GM23338 (cell line): ENCODE results near the gene DDX5. TPM values are rescaled to one million over a fixed set of nuclear protein-coding genes. Genes with fewer than 3 reads are reported as not detected.

Source experiments
- ATAC-seq: fragments of 200-7000 bp; cut with Tn5 transposase; 3 replicates; pipeline ENCODE4 v1.9.1; 2020
- DNase-seq: peaks from one replicate; pipeline ENCODE4 v3.0.0-alpha.2; 2015; ENCODE audit warnings: low spot score
- H2AFZ ChIP-seq: fragments of 200-600 bp; sonication (generic); 2 replicates; pipeline ENCODE4 v1.8.0; 2016; ENCODE audit warnings: antibody characterized with exemption, mild to moderate bottlenecking, moderate library complexity
- H3F3A ChIP-seq: fragments of 200-600 bp; sonication (generic); replicated peaks from 2 replicates; pipeline ENCODE4 v1.8.0; 2017; ENCODE audit warnings: antibody characterized with exemption, mixed run types, low read depth
- H3K27ac ChIP-seq: fragments of 200-600 bp; sonication (generic); 2 replicates; pipeline ENCODE4 v1.6.1; 2016; ENCODE audit warnings: low read depth
- H3K27me3 ChIP-seq: fragments of 200-600 bp; sonication (generic); 2 replicates; pipeline ENCODE4 v1.8.0; 2016; ENCODE audit warnings: mild to moderate bottlenecking, mixed run types, moderate library complexity; ENCODE audit not compliant: insufficient read depth
- H3K36me3 ChIP-seq: fragments of 200-600 bp; sonication (generic); 2 replicates; pipeline ENCODE4 v1.8.0; 2016; ENCODE audit warnings: mild to moderate bottlenecking; ENCODE audit not compliant: insufficient read depth
- H3K4me1 ChIP-seq: fragments of 200-600 bp; sonication (generic); 2 replicates; pipeline ENCODE4 v1.8.0; 2016; ENCODE audit warnings: mild to moderate bottlenecking, moderate library complexity; ENCODE audit not compliant: insufficient read depth
- H3K4me2 ChIP-seq: fragments of 200-600 bp; sonication (generic); 2 replicates; pipeline ENCODE4 v1.7.1; 2017; ENCODE audit warnings: mixed run types
- H3K4me3 ChIP-seq: fragments of 200-600 bp; sonication (generic); 2 replicates; pipeline ENCODE4 v1.6.1; 2016; ENCODE audit warnings: mixed run types
- H3K79me2 ChIP-seq: fragments of 200-600 bp; sonication (generic); replicated peaks from 2 replicates; pipeline ENCODE4 v1.8.0; 2017; ENCODE audit warnings: mild to moderate bottlenecking; ENCODE audit not compliant: insufficient read depth
- H3K9me2 ChIP-seq: fragments of 200-600 bp; sonication (generic); 2 replicates; pipeline ENCODE4 v1.8.0; 2017; ENCODE audit not compliant: insufficient read depth
- H4K20me1 ChIP-seq: fragments of 200-600 bp; sonication (generic); replicated peaks from 2 replicates; pipeline ENCODE4 v1.8.0; 2017; ENCODE audit warnings: mild to moderate bottlenecking; ENCODE audit not compliant: insufficient read depth
- H3K27ac Mint-ChIP-seq: 2 replicates; pipeline ENCODE4 v1.8.0; 2020; ENCODE audit warnings: inconsistent platforms, mild to moderate bottlenecking, moderate library complexity, mixed read lengths
- H3K27me3 Mint-ChIP-seq: 3 replicates; pipeline ENCODE4 v1.8.0; 2022; ENCODE audit warnings: low read depth, mild to moderate bottlenecking, moderate library complexity, mixed read lengths, inconsistent platforms; ENCODE audit not compliant: insufficient read depth, poor library complexity
- H3K36me3 Mint-ChIP-seq: 3 replicates; pipeline ENCODE4 v1.8.0; 2021; ENCODE audit warnings: low read depth, mild to moderate bottlenecking, inconsistent platforms, moderate library complexity, mixed read lengths
- H3K4me1 Mint-ChIP-seq: 3 replicates; pipeline ENCODE4 v1.8.0; 2020; ENCODE audit warnings: mild to moderate bottlenecking, inconsistent platforms, mixed read lengths
- H3K4me3 Mint-ChIP-seq: 3 replicates; pipeline ENCODE4 v1.8.0; 2021; ENCODE audit warnings: moderate library complexity, mild to moderate bottlenecking, inconsistent platforms, mixed read lengths
- H3K9me3 Mint-ChIP-seq: 3 replicates; pipeline ENCODE4 v1.8.0; 2020; ENCODE audit warnings: moderate library complexity, mild to moderate bottlenecking, inconsistent platforms, mixed read lengths
- CREB1 ChIP-seq: fragments of 250-450 bp; sonication (Bioruptor Pico); IDR thresholded peaks from 2 replicates; pipeline ENCODE4 v1.5.0; 2020; ENCODE audit warnings: low read depth, mild to moderate bottlenecking, moderate library complexity
- EZH2 ChIP-seq: fragments of 200-600 bp; sonication (generic); IDR thresholded peaks from one replicate; pipeline ENCODE4 v1.8.0; 2017; ENCODE audit warnings: antibody characterized with exemption, mild to moderate bottlenecking, low read depth; ENCODE audit not compliant: unreplicated experiment
- EZH2phosphoT487 ChIP-seq: fragments of 200-600 bp; sonication (generic); IDR thresholded peaks from one replicate; pipeline ENCODE4 v1.8.1; 2018; ENCODE audit warnings: antibody characterized with exemption; ENCODE audit not compliant: unreplicated experiment
- JUNB ChIP-seq: IDR thresholded peaks from one replicate; pipeline ENCODE4 v1.6.1; 2016; ENCODE audit warnings: antibody characterized with exemption; ENCODE audit not compliant: unreplicated experiment
- NANOG ChIP-seq: IDR thresholded peaks from 2 replicates; pipeline ENCODE4 v1.6.1; 2016; ENCODE audit warnings: antibody characterized with exemption, borderline replicate concordance
- POLR2AphosphoS5 ChIP-seq: IDR thresholded peaks from 2 replicates; pipeline ENCODE4 v1.6.1; 2016; ENCODE audit warnings: antibody characterized with exemption, low read depth
- STAT1 ChIP-seq: IDR thresholded peaks from one replicate; pipeline ENCODE4 v1.6.1; 2016; ENCODE audit warnings: antibody characterized with exemption; ENCODE audit not compliant: unreplicated experiment
- ZNF114 ChIP-seq: fragments of 250-450 bp; sonication (Bioruptor Pico); IDR thresholded peaks from 2 replicates; pipeline ENCODE4 v1.5.0; 2020; ENCODE audit warnings: mild to moderate bottlenecking, moderate library complexity
- ZNF331 ChIP-seq: fragments of 250-450 bp; sonication (Bioruptor Pico); IDR thresholded peaks from 2 replicates; pipeline ENCODE4 v1.5.0; 2020; ENCODE audit warnings: low read depth, mild to moderate bottlenecking, moderate library complexity
- ZNF462 ChIP-seq: fragments of 250-450 bp; sonication (Bioruptor Pico); IDR thresholded peaks from 2 replicates; pipeline ENCODE4 v1.5.0; 2020; ENCODE audit warnings: mild to moderate bottlenecking, moderate library complexity
- polyA plus RNA-seq: library from polyadenylated mRNA; unstranded; fragments of >200 nt; fragmentation: Nextera tagmentation; extraction: Ambion mirVana; gene quantifications from 2 replicates; pipeline ENCODE4 v1.2.1, GENCODE V29; 2016
- total RNA-seq: library from RNA; depleted of rRNA; stranded (reverse); fragments of >200 nt; shearing (Covaris generic); gene quantifications from 2 replicates; pipeline ENCODE4 v1.2.3, GENCODE V29; 2014
- TF ChIP-seq, protein P1 (sequence below): IDR thresholded peaks from one replicate; pipeline ENCODE4 v1.6.1; 2018; ENCODE audit warnings: antibody characterized with exemption; ENCODE audit not compliant: unreplicated experiment
- TF ChIP-seq, protein P2 (sequence below), 2 experiments: fragments of 200-600 bp in 1 of 2; sonication (generic) in 1 of 2; conservative IDR thresholded peaks; 2 replicates each; pipeline versions ENCODE4 v1.5.1 to v1.6.1; 2016 to 2017; ENCODE audit warnings: antibody characterized with exemption in 2 of 2, low read depth in 2 of 2, mild to moderate bottlenecking in 2 of 2, moderate library complexity in 1 of 2
- TF ChIP-seq, protein P3 (sequence below): IDR thresholded peaks from 2 replicates; pipeline ENCODE4 v1.6.1; 2016; ENCODE audit warnings: antibody characterized with exemption

DDX5 gene
- total and polyA plus RNA-seq, 2 experiments from 2014 or later = 400 to 447 TPM

- Mint-ChIP-seq H3K4me3 (no peak overlapping the region), H3K4me1 (no peaks in the 10 kb centered on the region), H3K27me3 (peaks cover 2% of the 10 kb centered on the region), H3K36me3 (no peaks in the 10 kb centered on the region), H3K27ac (no peak overlapping the region), H3K9me3 (no peaks in the 10 kb centered on the region)
- H3K27ac ChIP-seq = no peak overlapping the region
- no peaks in the 10 kb centered on the region for H3K27me3 ChIP-seq
- no peak for ATAC-seq
- H3K79me2 ChIP-seq = no peaks in the 10 kb centered on the region
- H3K4me1 ChIP-seq = no peaks in the 10 kb centered on the region
- no peak overlapping the region for H3K4me3 ChIP-seq
- TF ChIP-seq ZNF331 = no peak
- TF ChIP-seq, protein P1, sequence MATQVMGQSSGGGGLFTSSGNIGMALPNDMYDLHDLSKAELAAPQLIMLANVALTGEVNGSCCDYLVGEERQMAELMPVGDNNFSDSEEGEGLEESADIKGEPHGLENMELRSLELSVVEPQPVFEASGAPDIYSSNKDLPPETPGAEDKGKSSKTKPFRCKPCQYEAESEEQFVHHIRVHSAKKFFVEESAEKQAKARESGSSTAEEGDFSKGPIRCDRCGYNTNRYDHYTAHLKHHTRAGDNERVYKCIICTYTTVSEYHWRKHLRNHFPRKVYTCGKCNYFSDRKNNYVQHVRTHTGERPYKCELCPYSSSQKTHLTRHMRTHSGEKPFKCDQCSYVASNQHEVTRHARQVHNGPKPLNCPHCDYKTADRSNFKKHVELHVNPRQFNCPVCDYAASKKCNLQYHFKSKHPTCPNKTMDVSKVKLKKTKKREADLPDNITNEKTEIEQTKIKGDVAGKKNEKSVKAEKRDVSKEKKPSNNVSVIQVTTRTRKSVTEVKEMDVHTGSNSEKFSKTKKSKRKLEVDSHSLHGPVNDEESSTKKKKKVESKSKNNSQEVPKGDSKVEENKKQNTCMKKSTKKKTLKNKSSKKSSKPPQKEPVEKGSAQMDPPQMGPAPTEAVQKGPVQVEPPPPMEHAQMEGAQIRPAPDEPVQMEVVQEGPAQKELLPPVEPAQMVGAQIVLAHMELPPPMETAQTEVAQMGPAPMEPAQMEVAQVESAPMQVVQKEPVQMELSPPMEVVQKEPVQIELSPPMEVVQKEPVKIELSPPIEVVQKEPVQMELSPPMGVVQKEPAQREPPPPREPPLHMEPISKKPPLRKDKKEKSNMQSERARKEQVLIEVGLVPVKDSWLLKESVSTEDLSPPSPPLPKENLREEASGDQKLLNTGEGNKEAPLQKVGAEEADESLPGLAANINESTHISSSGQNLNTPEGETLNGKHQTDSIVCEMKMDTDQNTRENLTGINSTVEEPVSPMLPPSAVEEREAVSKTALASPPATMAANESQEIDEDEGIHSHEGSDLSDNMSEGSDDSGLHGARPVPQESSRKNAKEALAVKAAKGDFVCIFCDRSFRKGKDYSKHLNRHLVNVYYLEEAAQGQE = no peak
- TF ChIP-seq JUNB = no peak
- no peak for TF ChIP-seq ZNF462 (CRISPR knock-in tag)
- no peak for TF ChIP-seq EZH2
- TF ChIP-seq NANOG = no peak
- TF ChIP-seq EZH2phosphoT487 = no peak
- TF ChIP-seq STAT1 = no peak
- TF ChIP-seq ZNF114 (CRISPR knock-in tag) = no peak
- no peak for TF ChIP-seq CREB1 (CRISPR knock-in tag)
- TF ChIP-seq, protein P2, sequence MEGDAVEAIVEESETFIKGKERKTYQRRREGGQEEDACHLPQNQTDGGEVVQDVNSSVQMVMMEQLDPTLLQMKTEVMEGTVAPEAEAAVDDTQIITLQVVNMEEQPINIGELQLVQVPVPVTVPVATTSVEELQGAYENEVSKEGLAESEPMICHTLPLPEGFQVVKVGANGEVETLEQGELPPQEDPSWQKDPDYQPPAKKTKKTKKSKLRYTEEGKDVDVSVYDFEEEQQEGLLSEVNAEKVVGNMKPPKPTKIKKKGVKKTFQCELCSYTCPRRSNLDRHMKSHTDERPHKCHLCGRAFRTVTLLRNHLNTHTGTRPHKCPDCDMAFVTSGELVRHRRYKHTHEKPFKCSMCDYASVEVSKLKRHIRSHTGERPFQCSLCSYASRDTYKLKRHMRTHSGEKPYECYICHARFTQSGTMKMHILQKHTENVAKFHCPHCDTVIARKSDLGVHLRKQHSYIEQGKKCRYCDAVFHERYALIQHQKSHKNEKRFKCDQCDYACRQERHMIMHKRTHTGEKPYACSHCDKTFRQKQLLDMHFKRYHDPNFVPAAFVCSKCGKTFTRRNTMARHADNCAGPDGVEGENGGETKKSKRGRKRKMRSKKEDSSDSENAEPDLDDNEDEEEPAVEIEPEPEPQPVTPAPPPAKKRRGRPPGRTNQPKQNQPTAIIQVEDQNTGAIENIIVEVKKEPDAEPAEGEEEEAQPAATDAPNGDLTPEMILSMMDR (conservative IDR thresholded peaks at IDR 0.05; ENCODE audit: low read depth in 2 of 2) = no peak
- no peak for TF ChIP-seq POLR2AphosphoS5
- TF ChIP-seq, protein P3, sequence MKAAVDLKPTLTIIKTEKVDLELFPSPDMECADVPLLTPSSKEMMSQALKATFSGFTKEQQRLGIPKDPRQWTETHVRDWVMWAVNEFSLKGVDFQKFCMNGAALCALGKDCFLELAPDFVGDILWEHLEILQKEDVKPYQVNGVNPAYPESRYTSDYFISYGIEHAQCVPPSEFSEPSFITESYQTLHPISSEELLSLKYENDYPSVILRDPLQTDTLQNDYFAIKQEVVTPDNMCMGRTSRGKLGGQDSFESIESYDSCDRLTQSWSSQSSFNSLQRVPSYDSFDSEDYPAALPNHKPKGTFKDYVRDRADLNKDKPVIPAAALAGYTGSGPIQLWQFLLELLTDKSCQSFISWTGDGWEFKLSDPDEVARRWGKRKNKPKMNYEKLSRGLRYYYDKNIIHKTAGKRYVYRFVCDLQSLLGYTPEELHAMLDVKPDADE = no peak
- no peak overlapping the region for H2AFZ ChIP-seq
- DNase-seq = no peak
- H3F3A ChIP-seq = no peaks in the 10 kb centered on the region
- H3K9me2 ChIP-seq = no peaks in the 10 kb centered on the region
- no peaks in the 10 kb centered on the region for H3K36me3 ChIP-seq
- H3K4me2 ChIP-seq = no peak overlapping the region
- H4K20me1 ChIP-seq = no peaks in the 10 kb centered on the region
Measured at GRCh38 chr17:64455993-64456885, 49.9 kb downstream of the DDX5 start.
